ENCODE measurements around the gene CYB5R3. TPM values are rescaled to one million over a fixed set of nuclear protein-coding genes. Genes with fewer than 3 reads are reported as not detected.
"Not testable (repeated sequence)": the region's sequence is repeated elsewhere in the genome, so short reads cannot be mapped to it uniquely, and the experiment has no call there.

The CYB5R3 gene
- total and polyA plus RNA-seq, 2 experiments from 2014 or later, result 378 to 907 TPM

- H3K9me2 ChIP-seq (ENCODE audit: insufficient read depth); H3F3A ChIP-seq (ENCODE audit: insufficient read depth); H3K9me3 ChIP-seq (ENCODE audit: low read depth); H4K20me1 ChIP-seq (ENCODE audit: insufficient read depth); H3K4me2 ChIP-seq (ENCODE audit: unreplicated experiment); H3K27me3 ChIP-seq (replicated peaks; ENCODE audit: insufficient read depth); H3K36me3 ChIP-seq (ENCODE audit: low read depth); H3K9ac ChIP-seq; H3K79me2 ChIP-seq (ENCODE audit: insufficient read depth); in situ Hi-C loops (cut with MboI); H2AFZ ChIP-seq; DNase-seq; H3K27ac ChIP-seq; H3K4me3 ChIP-seq; H3K4me1 ChIP-seq (ENCODE audit: insufficient read depth): not testable (repeated sequence)
- WGBS, 2 experiments (ENCODE audit: low coverage in 1 of 2, low lambda C conversion rate in 2 of 2, missing lambda C conversion rate in 2 of 2), result 90 to 95% methylated on average over 13 to 21 of the region's 21 CpGs
Observed at GRCh38 chr22:42574468-42574867, 74.7 kb downstream of the CYB5R3 start.

DNA sequence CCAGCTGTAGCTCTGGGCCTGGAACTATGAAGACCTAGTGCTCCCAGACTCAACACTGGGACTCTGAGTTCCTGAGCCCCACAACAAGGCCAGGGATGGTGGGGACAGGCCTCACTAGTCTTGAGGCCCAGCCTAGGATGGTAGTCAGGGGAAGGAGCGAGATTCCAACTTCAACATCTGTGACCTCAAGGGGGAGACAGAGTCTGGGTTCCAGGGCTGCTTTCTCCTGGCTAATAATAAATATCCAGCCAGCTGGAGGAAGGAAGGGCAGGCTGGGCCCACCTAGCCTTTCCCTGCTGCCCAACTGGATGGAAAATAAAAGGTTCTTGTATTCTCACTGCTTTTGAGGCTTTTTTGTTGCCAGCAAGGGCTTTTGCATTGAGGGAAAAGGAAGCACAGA lies 75.1 kb downstream of the CYB5R3 start:
- H3K9me3 ChIP-seq (ENCODE audit: low read depth); H3K4me1 ChIP-seq (ENCODE audit: insufficient read depth); H3K9ac ChIP-seq; H3K27ac ChIP-seq; H2AFZ ChIP-seq; H3F3A ChIP-seq (ENCODE audit: insufficient read depth); H3K79me2 ChIP-seq (ENCODE audit: insufficient read depth); H3K4me3 ChIP-seq; in situ Hi-C loops (cut with MboI); DNase-seq; H3K36me3 ChIP-seq (ENCODE audit: low read depth); H4K20me1 ChIP-seq (ENCODE audit: insufficient read depth); H3K4me2 ChIP-seq (ENCODE audit: unreplicated experiment); H3K27me3 ChIP-seq (replicated peaks; ENCODE audit: insufficient read depth); H3K9me2 ChIP-seq (ENCODE audit: insufficient read depth): not testable (repeated sequence)
- WGBS, 2 experiments (ENCODE audit: low coverage in 1 of 2, low lambda C conversion rate in 2 of 2, missing lambda C conversion rate in 2 of 2), result 91 to 100% methylated on average over 1 of the region's 1 CpG

DNA sequence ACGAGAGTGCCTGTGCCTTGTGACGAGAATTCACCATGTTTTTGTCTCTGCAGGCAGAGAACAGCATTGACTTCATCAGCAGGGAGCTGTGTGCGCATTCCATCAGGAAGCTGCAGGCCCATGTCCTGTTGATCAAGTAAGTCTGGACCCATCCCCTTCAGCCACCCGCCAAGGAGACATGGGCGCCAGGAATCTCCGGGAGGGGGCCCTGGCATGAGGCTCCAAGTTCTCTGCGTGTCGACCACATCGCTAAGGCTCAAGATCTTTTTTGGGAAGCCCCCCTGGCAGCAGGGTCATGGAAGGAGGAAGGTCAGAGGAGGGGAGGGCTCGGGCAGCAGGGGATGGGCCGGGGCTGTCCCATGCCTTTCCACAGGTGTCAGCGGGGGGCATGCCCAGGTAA lies 78.1 kb downstream of the CYB5R3 start:
- H3K4me2 ChIP-seq (ENCODE audit: unreplicated experiment); H3K79me2 ChIP-seq (ENCODE audit: insufficient read depth); H3K9me2 ChIP-seq (ENCODE audit: insufficient read depth); H3K4me1 ChIP-seq (ENCODE audit: insufficient read depth); H3K27ac ChIP-seq; DNase-seq; H3K9me3 ChIP-seq (ENCODE audit: low read depth); in situ Hi-C loops (cut with MboI); H3F3A ChIP-seq (ENCODE audit: insufficient read depth); H4K20me1 ChIP-seq (ENCODE audit: insufficient read depth); H3K36me3 ChIP-seq (ENCODE audit: low read depth); H3K4me3 ChIP-seq; H3K9ac ChIP-seq; H2AFZ ChIP-seq; H3K27me3 ChIP-seq (replicated peaks; ENCODE audit: insufficient read depth): not testable (repeated sequence)
- 81 to 92% methylated on average over 7 to 10 of the region's 12 CpGs for WGBS, 2 experiments (ENCODE audit: low coverage in 1 of 2, low lambda C conversion rate in 2 of 2, missing lambda C conversion rate in 2 of 2)

- H3K4me2 ChIP-seq (ENCODE audit: unreplicated experiment); H3K27ac ChIP-seq; H3F3A ChIP-seq (ENCODE audit: insufficient read depth); H3K27me3 ChIP-seq (replicated peaks; ENCODE audit: insufficient read depth); H3K4me3 ChIP-seq; H3K9ac ChIP-seq; H3K9me3 ChIP-seq (ENCODE audit: low read depth); H3K79me2 ChIP-seq (ENCODE audit: insufficient read depth); H3K9me2 ChIP-seq (ENCODE audit: insufficient read depth); H3K36me3 ChIP-seq (ENCODE audit: low read depth); in situ Hi-C loops (cut with MboI); H2AFZ ChIP-seq; DNase-seq; H3K4me1 ChIP-seq (ENCODE audit: insufficient read depth); H4K20me1 ChIP-seq (ENCODE audit: insufficient read depth): not testable (repeated sequence)
- 81 to 82% methylated on average over 9 of the region's 9 CpGs for WGBS, 2 experiments (ENCODE audit: low coverage in 1 of 2, low lambda C conversion rate in 2 of 2, missing lambda C conversion rate in 2 of 2)
Observed at GRCh38 chr22:42570580-42570979, 78.6 kb downstream of the CYB5R3 start.

- H3K27me3 ChIP-seq (replicated peaks; ENCODE audit: insufficient read depth); H3K4me2 ChIP-seq (ENCODE audit: unreplicated experiment); H3K36me3 ChIP-seq (ENCODE audit: low read depth); H4K20me1 ChIP-seq (ENCODE audit: insufficient read depth); H3K79me2 ChIP-seq (ENCODE audit: insufficient read depth); H3K4me1 ChIP-seq (ENCODE audit: insufficient read depth); H3K27ac ChIP-seq; H3K9ac ChIP-seq; H2AFZ ChIP-seq; in situ Hi-C loops (cut with MboI); H3K9me2 ChIP-seq (ENCODE audit: insufficient read depth); H3F3A ChIP-seq (ENCODE audit: insufficient read depth); DNase-seq; H3K9me3 ChIP-seq (ENCODE audit: low read depth); H3K4me3 ChIP-seq: not testable (repeated sequence)
- 77 to 83% methylated on average over 5 to 6 of the region's 6 CpGs for WGBS, 2 experiments (ENCODE audit: low coverage in 1 of 2, low lambda C conversion rate in 2 of 2, missing lambda C conversion rate in 2 of 2)
Observed at GRCh38 chr22:42567950-42568349, 81.2 kb downstream of the CYB5R3 start.

Small RNA genes lying within 50 kb of the gene (small RNA-seq; reads per million reads assigned to genes)
- gene RNU6-513P (ENCODE audit: low read depth, low replicate concordance), result not detected

Other genes starting within 250 kb of the CYB5R3 start
- gene NFAM1, start 217.0 kb downstream of the CYB5R3 start, total RNA-seq (2014; rRNA removed; shearing (Covaris generic)), result not detected in 2 replicates
- gene NFAM1, start 217.0 kb downstream of the CYB5R3 start, polyA plus RNA-seq (2016; fragmentation: Nextera tagmentation; extraction: Ambion mirVana), result not detected in 2 replicates
- gene RRP7A, start 129.6 kb downstream of the CYB5R3 start, total RNA-seq (2014; rRNA removed; shearing (Covaris generic)), result 23.9 and 31.7 TPM in 2 replicates
- 48.2 and 50.8 TPM in 2 replicates for gene RRP7A, start 129.6 kb downstream of the CYB5R3 start, polyA plus RNA-seq (2016; fragmentation: Nextera tagmentation; extraction: Ambion mirVana)
- 2.8 and 4.8 TPM in 2 replicates for gene SERHL2, start 95.4 kb downstream of the CYB5R3 start, total RNA-seq (2014; rRNA removed; shearing (Covaris generic))
- 5.0 and 5.1 TPM in 2 replicates for gene SERHL2, start 95.4 kb downstream of the CYB5R3 start, polyA plus RNA-seq (2016; fragmentation: Nextera tagmentation; extraction: Ambion mirVana)
- 32.8 and 35.5 TPM in 2 replicates for gene POLDIP3, start 34.5 kb downstream of the CYB5R3 start, total RNA-seq (2014; rRNA removed; shearing (Covaris generic))
- gene POLDIP3, start 34.5 kb downstream of the CYB5R3 start, polyA plus RNA-seq (2016; fragmentation: Nextera tagmentation; extraction: Ambion mirVana), result 45.9 and 46.3 TPM in 2 replicates
- gene ATP5MGL, start 8.8 kb downstream of the CYB5R3 start, total RNA-seq (2014; rRNA removed; shearing (Covaris generic)), result not detected in 2 replicates
- 0.62 TPM in 1 of 2 replicates, not detected in the other for gene ATP5MGL, start 8.8 kb downstream of the CYB5R3 start, polyA plus RNA-seq (2016; fragmentation: Nextera tagmentation; extraction: Ambion mirVana)
- gene A4GALT, start 71.5 kb upstream of the CYB5R3 start, total RNA-seq (2014; rRNA removed; shearing (Covaris generic)), result 10.9 and 18.6 TPM in 2 replicates
- 14.8 and 15.4 TPM in 2 replicates for gene A4GALT, start 71.5 kb upstream of the CYB5R3 start, polyA plus RNA-seq (2016; fragmentation: Nextera tagmentation; extraction: Ambion mirVana)
- 83.2 and 96.8 TPM in 2 replicates for gene ARFGAP3, start 207.9 kb upstream of the CYB5R3 start, total RNA-seq (2014; rRNA removed; shearing (Covaris generic))
- 79.7 and 81.5 TPM in 2 replicates for gene ARFGAP3, start 207.9 kb upstream of the CYB5R3 start, polyA plus RNA-seq (2016; fragmentation: Nextera tagmentation; extraction: Ambion mirVana)